Stimulated activated CD8-positive, alpha-beta memory T cell treated with anti-CD3 and anti-CD28 coated beads, Interleukin-15, amount 100 ng/mL, for 4 hours (primary cell): Measurements from ENCODE around the gene RTL1.

ENCODE experiments used
- DNase-seq, 2 donors: peaks; one replicate each; pipeline ENCODE4 v3.0.0-alpha.2; 2020; ENCODE audit warnings: low read depth in 2 of 2

Gene RTL1

GRCh38 chr14:100882026-100882967 is 21.2 kb downstream of the RTL1 start:
- DNase-seq, result no peak

- no peak for DNase-seq
Observed at GRCh38 chr14:100881211-100882025, 22.1 kb downstream of the RTL1 start.

- DNase-seq, result no peak
Observed at GRCh38 chr14:100880271-100881101, 23.0 kb downstream of the RTL1 start.

- DNase-seq, result no peak
Observed at GRCh38 chr14:100879782-100880181, 23.7 kb downstream of the RTL1 start.

GRCh38 chr14:100879194-100879593 is 24.3 kb downstream of the RTL1 start:
- DNase-seq, result no peak

GRCh38 chr14:100878271-100879146 is 25.0 kb downstream of the RTL1 start:
- DNase-seq, result no peak

GRCh38 chr14:100875861-100876590 is 27.5 kb downstream of the RTL1 start:
- DNase-seq, result no peak

- DNase-seq, result no peak
Observed at GRCh38 chr14:100875126-100875525, 28.4 kb downstream of the RTL1 start.

- no peak for DNase-seq
Observed at GRCh38 chr14:100874411-100875091, 29.0 kb downstream of the RTL1 start.

- DNase-seq, result no peak
Observed at GRCh38 chr14:100874051-100874410, 29.5 kb downstream of the RTL1 start.

- no peak for DNase-seq
Observed at GRCh38 chr14:100873096-100873482, 30.4 kb downstream of the RTL1 start.

- DNase-seq, result no peak
Observed at GRCh38 chr14:100872259-100873095, 31.0 kb downstream of the RTL1 start.

- no peak for DNase-seq
Observed at GRCh38 chr14:100871234-100872186, 32.0 kb downstream of the RTL1 start.

- no peak for DNase-seq
Observed at GRCh38 chr14:100868621-100869370, 34.7 kb downstream of the RTL1 start.

GRCh38 chr14:100867631-100868315 is 35.7 kb downstream of the RTL1 start:
- no peak for DNase-seq
